HepG2 (cell line): ENCODE data around the gene CCL4. TPM values are rescaled to one million over a fixed set of nuclear protein-coding genes. Genes with fewer than 3 reads are reported as not detected.

Experiments used
- ATAC-seq: fragments of 200-7000 bp; cut with Tn5 transposase; 3 replicates; pipeline ENCODE4 v1.9.1; 2020; ENCODE audit warnings: mild to moderate bottlenecking, moderate library complexity
- BruUV-seq: library from RNA; stranded (reverse); fragments of 400-500 nt; replicated peaks from 2 replicates; lab custom pipeline; 2021; lab: Mats Ljungman, UMichigan
- CTCF ChIA-PET: fragments of 300-600 bp; formaldehyde crosslinking; extraction: SDS; loops from one replicate; lab custom pipeline; 2021; ENCODE audit warnings: low total read pairs, inconsistent platforms, low intra/inter-chr PET ratio; lab: Yijun Ruan, JAX
- POLR2A ChIA-PET: fragments of 350-600 bp; sonication (Branson Sonifier 250); formaldehyde crosslinking; loops from one replicate; lab custom pipeline; 2020; ENCODE audit warnings: antibody characterized with exemption, inconsistent platforms; lab: Yijun Ruan, JAX
- DNase-seq: peaks from one replicate; pipeline ENCODE4 v3.0.0-alpha.2; 2015; ENCODE audit warnings: low spot score
- FAIRE-seq: peaks from 3 replicates; lab custom pipeline; 2011; peaks lifted over from hg19 to GRCh38; lab: Jason Lieb, UNC
- H2AFZ ChIP-seq: one replicate; pipeline ENCODE4 v1.6.1; 2011; ENCODE audit warnings: low read length, inconsistent platforms
- H3K27ac ChIP-seq: fragments of 300-600 bp; 3 replicates; pipeline ENCODE4 v1.8.0; 2011; ENCODE audit warnings: mixed run types, mild to moderate bottlenecking, mixed read lengths, low read length, inconsistent platforms; ENCODE audit not compliant: insufficient read depth; ENCODE audit errors: extremely low read length
- H3K27me3 ChIP-seq, 2 experiments: fragments of 200-600 bp in 1 of 2; 2 replicates in 1 of 2; 3 replicates in 1 of 2; pipeline versions ENCODE4 v1.6.0 to v1.8.0; 2011; ENCODE audit warnings: low read length in 2 of 2, mild to moderate bottlenecking in 2 of 2, moderate library complexity in 2 of 2, inconsistent platforms in 1 of 2; ENCODE audit not compliant: insufficient read depth in 2 of 2, control insufficient read depth in 1 of 2
- H3K36me3 ChIP-seq, 2 experiments: fragments of 200-600 bp in 1 of 2; replicated peaks in 1 of 2; 2 replicates in 1 of 2; 3 replicates in 1 of 2; pipeline versions ENCODE4 v1.5.1 to v1.8.0; 2011; ENCODE audit warnings: low read length in 2 of 2, inconsistent platforms in 1 of 2; ENCODE audit not compliant: insufficient read depth in 2 of 2, control insufficient read depth in 1 of 2
- H3K4me1 ChIP-seq: 2 replicates; pipeline ENCODE4 v1.5.1; 2012; ENCODE audit warnings: low read length, inconsistent platforms; ENCODE audit not compliant: insufficient read depth
- H3K4me2 ChIP-seq: 2 replicates; pipeline ENCODE4 v1.6.0; 2011; ENCODE audit warnings: low read depth, low read length, inconsistent platforms
- H3K4me3 ChIP-seq, 3 experiments: fragments of 200-600 bp in 1 of 3; sonication (generic), shearing (Covaris generic) in 1 of 3; replicated peaks in 1 of 3; 2 replicates each; pipeline ENCODE4 v1.5.1; 2011 to 2016; ENCODE audit warnings: low read length in 3 of 3, inconsistent platforms in 2 of 3, low read depth in 2 of 3, mild to moderate bottlenecking in 2 of 3, control low read depth in 1 of 3, mixed read lengths in 1 of 3; ENCODE audit not compliant: insufficient read depth in 1 of 3
- H3K79me2 ChIP-seq: one replicate; pipeline ENCODE4 v1.6.1; 2011; ENCODE audit warnings: low read length, inconsistent platforms; ENCODE audit not compliant: insufficient read depth
- H3K9ac ChIP-seq: 2 replicates; pipeline ENCODE4 v1.6.0; 2011; ENCODE audit warnings: mild to moderate bottlenecking, low read depth, low read length, inconsistent platforms; ENCODE audit not compliant: insufficient read depth
- H3K9me3 ChIP-seq: 2 replicates; pipeline ENCODE4 v1.5.1; 2012; ENCODE audit warnings: mild to moderate bottlenecking, low read length
- H4K20me1 ChIP-seq: 2 replicates; pipeline ENCODE4 v1.6.0; 2011; ENCODE audit warnings: inconsistent platforms, mild to moderate bottlenecking, low read length, moderate library complexity; ENCODE audit not compliant: insufficient read depth
- CTCF ChIP-seq: sonication (generic); formaldehyde crosslinking; IDR thresholded peaks from 2 replicates; pipeline ENCODE4 v1.5.0; 2020; ENCODE audit warnings: mild to moderate bottlenecking, missing genetic modification reagents, moderate library complexity
- ERF ChIP-seq: IDR thresholded peaks from 2 replicates; pipeline ENCODE4 v1.6.1; 2018; ENCODE audit warnings: missing biosample characterization, missing genetic modification reagents
- GLI4 ChIP-seq: sonication (generic); formaldehyde crosslinking; IDR thresholded peaks from 2 replicates; pipeline ENCODE4 v1.5.1; 2020; ENCODE audit warnings: missing genetic modification reagents, mild to moderate bottlenecking, moderate library complexity, borderline replicate concordance
- HNF1B ChIP-seq: sonication (generic); formaldehyde crosslinking; IDR thresholded peaks from 2 replicates; pipeline ENCODE4 v1.5.1; 2020; ENCODE audit warnings: mild to moderate bottlenecking, moderate library complexity, missing genetic modification reagents
- KDM2A ChIP-seq: sonication (generic); formaldehyde crosslinking; IDR thresholded peaks from 2 replicates; pipeline ENCODE4 v1.4.0; 2020; ENCODE audit warnings: low read depth, missing genetic modification reagents, borderline replicate concordance
- NBN ChIP-seq: fragments of 450-650 bp; conservative IDR thresholded peaks from 2 replicates; pipeline ENCODE4 v1.6.1; 2017
- NR2F6 ChIP-seq, 2 experiments: IDR thresholded peaks; 2 replicates each; pipeline ENCODE4 v1.6.1; 2016; ENCODE audit warnings: antibody characterized with exemption in 1 of 2, mild to moderate bottlenecking in 1 of 2
- NRL ChIP-seq: sonication (generic); formaldehyde crosslinking; IDR thresholded peaks from 2 replicates; pipeline ENCODE4 v1.5.0; 2020; ENCODE audit warnings: missing genetic modification reagents, mild to moderate bottlenecking, moderate library complexity, borderline replicate concordance
- SALL1 ChIP-seq: sonication (generic); formaldehyde crosslinking; IDR thresholded peaks from 2 replicates; pipeline ENCODE4 v1.8.0; 2022; ENCODE audit warnings: mild to moderate bottlenecking, missing genetic modification reagents
- SMC3 ChIP-seq: IDR thresholded peaks from 2 replicates; pipeline ENCODE4 v1.6.1; 2011; ENCODE audit warnings: low read length, improper control_type of control experiment
- STAG1 ChIP-seq: sonication (generic); formaldehyde crosslinking; IDR thresholded peaks from 2 replicates; pipeline ENCODE4 v1.4.0; 2020; ENCODE audit warnings: missing genetic modification reagents
- TOE1 ChIP-seq: sonication (generic); formaldehyde crosslinking; IDR thresholded peaks from 2 replicates; pipeline ENCODE4 v1.4.0; 2020; ENCODE audit warnings: mild to moderate bottlenecking, missing genetic modification reagents
- XRCC5 ChIP-seq: fragments of 200-400 bp; formaldehyde crosslinking; optimal IDR thresholded peaks from 2 replicates; pipeline ENCODE3; 2017; ENCODE audit warnings: mild to moderate bottlenecking, low read length
- ZBTB10 ChIP-seq: sonication (generic); formaldehyde crosslinking; IDR thresholded peaks from 2 replicates; pipeline ENCODE4 v1.4.0; 2020; ENCODE audit warnings: missing genetic modification reagents, borderline replicate concordance
- ZFP41 ChIP-seq: sonication (generic); formaldehyde crosslinking; IDR thresholded peaks from 2 replicates; pipeline ENCODE4 v1.4.0; 2020; ENCODE audit warnings: mild to moderate bottlenecking, missing genetic modification reagents, borderline replicate concordance
- ZNF253 ChIP-seq: sonication (generic); formaldehyde crosslinking; IDR thresholded peaks from 2 replicates; pipeline ENCODE4 v1.8.0; 2022; ENCODE audit warnings: mild to moderate bottlenecking, missing genetic modification reagents, borderline replicate concordance
- ZNF780A ChIP-seq: sonication (generic); formaldehyde crosslinking; IDR thresholded peaks from 2 replicates; pipeline ENCODE4 v1.8.0; 2022; ENCODE audit warnings: mild to moderate bottlenecking, missing genetic modification reagents, moderate library complexity
- ZNF782 ChIP-seq: sonication (generic); formaldehyde crosslinking; IDR thresholded peaks from 2 replicates; pipeline ENCODE4 v1.4.0; 2020; ENCODE audit warnings: missing genetic modification reagents, mild to moderate bottlenecking, borderline replicate concordance
- WGBS: methylation state at CpG from one replicate; pipeline ENCODE4 v1.1.6; 2017; ENCODE audit warnings: low lambda C conversion rate; 5-methylcytosine and 5-hydroxymethylcytosine counted together
- in situ Hi-C: cut with HindIII; loops from 2 replicates; pipeline ENCODE4 v1.10.0; 2017; ENCODE audit warnings: low pct_unique_long_range_greater_than_20kb; ENCODE audit not compliant: extremely low pct_ligation_motif_present
- intact Hi-C: fragments of 100-400 bp; cut with micrococcal nuclease; formaldehyde crosslinking; loops from one replicate; pipeline ENCODE4 v1.10.0; 2022; ENCODE audit not compliant: unreplicated experiment
- polyA plus RNA-seq, 8 experiments: library from polyadenylated mRNA; depleted of rRNA in 3 of 8; stranded (reverse) in 7 of 8; unstranded in 1 of 8; fragments of >200 nt; fragmentation: Illumina TruSeq in 4 of 8; extraction: Trizol in 4 of 8; gene quantifications; 2 replicates each; pipeline versions ENCODE4 v1.2.1 to v1.2.3, GENCODE V29; 2011 to 2016; ENCODE audit warnings: low read depth in 4 of 8, missing spikeins in 1 of 8, mixed read lengths in 1 of 8; ENCODE audit not compliant: insufficient read depth in 1 of 8
- total RNA-seq, 5 experiments: library from RNA; depleted of rRNA; stranded (reverse); fragments of >200 nt; fragmentation: Illumina TruSeq; extraction: Trizol; gene quantifications; 2 replicates each; pipeline ENCODE4 v1.2.3, GENCODE V29; 2016; ENCODE audit warnings: low read depth in 1 of 5

Gene CCL4
- total and polyA plus RNA-seq, 2 of the 13 experiments (the other 11 are each of a cell fraction or from before 2014, with no cell fraction given), result not detected

DNA sequence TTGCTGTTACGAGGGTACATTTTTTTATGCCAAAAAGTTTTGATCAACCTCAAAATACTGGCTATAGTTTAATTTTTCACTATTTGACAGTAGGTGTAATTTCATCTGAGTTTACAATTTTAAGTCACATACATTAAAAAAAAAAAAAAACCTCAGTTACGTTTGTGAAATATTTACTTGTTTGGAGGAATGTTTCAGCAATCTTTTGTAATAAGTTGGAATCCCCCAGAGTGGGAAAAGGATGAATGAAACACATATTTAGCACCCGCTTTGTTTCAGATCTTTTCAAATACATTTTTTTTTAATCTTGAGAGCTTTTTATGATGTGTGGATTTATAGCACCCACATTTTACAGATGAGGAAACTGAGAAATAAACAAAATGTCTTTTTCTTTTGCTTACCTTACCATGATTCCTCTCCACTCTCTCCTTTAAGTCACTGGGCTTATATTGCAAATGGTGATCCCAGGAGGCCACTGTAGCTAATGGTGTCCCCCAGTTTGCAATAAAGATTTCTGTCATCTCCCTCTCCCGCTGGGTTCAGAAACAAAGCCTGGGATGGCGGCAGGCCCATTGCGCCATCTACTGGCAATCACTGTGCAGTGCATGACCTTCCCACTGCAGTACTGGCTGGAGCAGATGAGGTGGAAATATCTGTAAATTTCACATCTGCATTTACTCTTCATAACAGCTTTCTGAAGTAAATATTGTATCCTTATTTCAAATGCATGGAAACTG, 45.1 kb downstream of the CCL4 start:
- ATAC-seq (peak; percentile 90), FAIRE-seq (no peak), DNase-seq (peak; percentile 28)
- POLR2A ChIA-PET, result interaction anchor here (1.1 kb wide), 1 partner anchor 167 kb away, joined by 3 read pairs; the partner anchor contains the start of gene CCL16
- H3K4me2 ChIP-seq, result no peak overlapping the region
- BruUV-seq, result no TSS peak
- H3K9ac ChIP-seq, result no peak overlapping the region
- 33% methylated on average over 6 of the region's 6 CpGs for WGBS
- CTCF ChIA-PET, result interaction anchor here (1.4 to 3.1 kb wide), 5 partner anchors 77 to 299 kb away, joined by 3 to 38 read pairs (median 8); partner anchors contain the start of gene CCL16
- H3K4me1 ChIP-seq, result 0 out of 2 replicates have a peak, but pooled peaks cover 8% of the 10 kb centered on the region
- in situ Hi-C loops (loop anchor here (5.0 kb wide), 1 partner anchor 176 kb away; no protein-coding TSS in a partner anchor), intact Hi-C loops (loop anchor here (1.0 kb wide), 2 partner anchors 179 to 201 kb away; no protein-coding TSS in a partner anchor)
- no peaks in the 10 kb centered on the region for H3K36me3 ChIP-seq
- no peak overlapping the region for H3K27ac ChIP-seq
- no peaks in the 10 kb centered on the region for H3K9me3 ChIP-seq
- H3K27me3 ChIP-seq, result no peaks in the 10 kb centered on the region; a peak in 2 of 5 replicates
- H3K4me3 ChIP-seq, result no peak overlapping the region
- no peaks in the 10 kb centered on the region for H4K20me1 ChIP-seq
- no peak overlapping the region for H2AFZ ChIP-seq
- H3K79me2 ChIP-seq, result no peaks in the 10 kb centered on the region
- no peak for TF ChIP-seq ZBTB10 (CRISPR knock-in tag)
- TF ChIP-seq ERF (CRISPR knock-in tag), result 0 out of 2 replicates have a peak, but pooled peaks have one; percentile 49
- peak; percentile 55; the same call in 1 of the 2 replicates for TF ChIP-seq KDM2A (CRISPR knock-in tag)
- TF ChIP-seq SMC3, result peak; percentile 98
- TF ChIP-seq ZFP41, result no peak
- peak; percentile 55 for TF ChIP-seq XRCC5
- TF ChIP-seq NBN, result no peak
- TF ChIP-seq GLI4 (CRISPR knock-in tag), result no peak
- TF ChIP-seq CTCF, result peak; percentile 93
- no peak for TF ChIP-seq TOE1
- TF ChIP-seq STAG1 (CRISPR knock-in tag), result peak; percentile 95
- no peak for TF ChIP-seq NRL (CRISPR knock-in tag)
- 0 out of 2 replicates have a peak, but pooled peaks have one; percentile 23 for TF ChIP-seq HNF1B (CRISPR knock-in tag)
- peak; percentile 17; the same call in 1 of the 2 replicates for TF ChIP-seq SALL1 (CRISPR knock-in tag)
- no peak for TF ChIP-seq ZNF780A (CRISPR knock-in tag)
- no peak for TF ChIP-seq ZNF253
- TF ChIP-seq NR2F6 (IDR thresholded peaks at IDR 0.05), result no peak
- TF ChIP-seq NR2F6 (CRISPR knock-in tag; IDR thresholded peaks at IDR 0.05), result peak; percentile 14; the same call in 1 of the 2 replicates
- TF ChIP-seq ZNF782 (CRISPR knock-in tag), result no peak
